ENCODE data around the gene RNF214. TPM values are rescaled to one million over a fixed set of nuclear protein-coding genes. Genes with fewer than 3 reads are reported as not detected.
A peak's percentile ranks its signal among the peaks of the same experiment; 100 is the strongest.

The RNF214 gene
- total and polyA plus RNA-seq, 2 donors (not counting 1 experiment from before 2014, with no cell fraction given), result 12.1 to 13.4 TPM

GRCh38 chr11:117218133-117218915, 14.1 kb upstream of the RNF214 start:
- TF ChIP-seq EZH2 (IDR thresholded peaks at IDR 0.05; ENCODE audit: low read length, missing control alignments), result no peak
- TF ChIP-seq CTCF (conservative IDR thresholded peaks at IDR 0.05 in 1 of 2, IDR thresholded peaks at IDR 0.05 in 1 of 2; ENCODE audit: low read depth in 1 of 2, low read length in 2 of 2), result no peak
- Histone ChIP-seq H3K27me3 (ENCODE audit: control insufficient read depth, insufficient read depth, low read length) (no peaks in the 10 kb centered on the region), H3K36me3 (ENCODE audit: control insufficient read depth, insufficient read depth, low read length) (peaks cover 3% of the 10 kb centered on the region), H3K79me2 (ENCODE audit: control insufficient read depth, insufficient read depth, low read length) (no peaks in the 10 kb centered on the region), H3K9ac (ENCODE audit: insufficient read depth, low read length) (no peak overlapping the region), H2AFZ (ENCODE audit: low read length) (no peak overlapping the region), H3K4me3 (replicated peaks in 1 of 4; ENCODE audit: control extremely low read depth in 1 of 4, insufficient read depth in 1 of 4, low read depth in 3 of 4, low read length in 4 of 4) (no peak overlapping the region), H3K4me1 (ENCODE audit: control insufficient read depth, extremely low read depth, insufficient read depth, low read length) (peaks cover 39% of the 10 kb centered on the region), H3K4me2 (ENCODE audit: extremely low read depth, insufficient read depth, low read length) (peak overlapping the region; percentile 11), H4K20me1 (ENCODE audit: control insufficient read depth, extremely low read depth, insufficient read depth, low read length) (no peaks in the 10 kb centered on the region), H3K9me3 (ENCODE audit: control insufficient read depth, insufficient read depth, low read depth, low read length) (no peaks in the 10 kb centered on the region), H3K27ac (ENCODE audit: insufficient read depth, low read length) (peak overlapping the region; percentile 85)
- DNase-seq (ENCODE audit: low read depth in 2 of 2), result peak; percentile 66 to 78

GRCh38 chr11:117219001-117219400, 13.5 kb upstream of the RNF214 start:
- H3K4me2 ChIP-seq (ENCODE audit: extremely low read depth, insufficient read depth, low read length), result no peak overlapping the region

GRCh38 chr11:117219455-117219854, 13.0 kb upstream of the RNF214 start:
- Histone ChIP-seq H3K27ac (ENCODE audit: insufficient read depth, low read length) (no peak overlapping the region), H3K36me3 (ENCODE audit: control insufficient read depth, insufficient read depth, low read length) (peaks cover 3% of the 10 kb centered on the region), H4K20me1 (ENCODE audit: control insufficient read depth, extremely low read depth, insufficient read depth, low read length) (no peaks in the 10 kb centered on the region), H3K4me1 (ENCODE audit: control insufficient read depth, extremely low read depth, insufficient read depth, low read length) (peaks cover 39% of the 10 kb centered on the region), H3K4me2 (ENCODE audit: extremely low read depth, insufficient read depth, low read length) (no peak overlapping the region), H3K9ac (ENCODE audit: insufficient read depth, low read length) (no peak overlapping the region), H3K79me2 (ENCODE audit: control insufficient read depth, insufficient read depth, low read length) (no peaks in the 10 kb centered on the region), H3K27me3 (ENCODE audit: control insufficient read depth, insufficient read depth, low read length) (no peaks in the 10 kb centered on the region), H3K4me3 (replicated peaks in 1 of 4; ENCODE audit: control extremely low read depth in 1 of 4, insufficient read depth in 1 of 4, low read depth in 3 of 4, low read length in 4 of 4) (no peak overlapping the region), H2AFZ (ENCODE audit: low read length) (no peak overlapping the region), H3K9me3 (ENCODE audit: control insufficient read depth, insufficient read depth, low read depth, low read length) (no peaks in the 10 kb centered on the region)
- no peak for DNase-seq (ENCODE audit: low read depth in 2 of 2)
- no peak for TF ChIP-seq EZH2 (IDR thresholded peaks at IDR 0.05; ENCODE audit: low read length, missing control alignments)
- no peak for TF ChIP-seq CTCF (conservative IDR thresholded peaks at IDR 0.05 in 1 of 2, IDR thresholded peaks at IDR 0.05 in 1 of 2; ENCODE audit: low read depth in 1 of 2, low read length in 2 of 2)

More at GRCh38 chr11:117219001-117219400, 13.5 kb upstream of the RNF214 start:
- DNase-seq (ENCODE audit: low read depth in 2 of 2), result no peak
- no peaks in the 10 kb centered on the region for H3K79me2 ChIP-seq (ENCODE audit: control insufficient read depth, insufficient read depth, low read length)
- H3K9me3 ChIP-seq (ENCODE audit: control insufficient read depth, insufficient read depth, low read depth, low read length), result no peaks in the 10 kb centered on the region
- peak overlapping the region; percentile 85 for H3K27ac ChIP-seq (ENCODE audit: insufficient read depth, low read length)
- peaks cover 3% of the 10 kb centered on the region for H3K36me3 ChIP-seq (ENCODE audit: control insufficient read depth, insufficient read depth, low read length)
- H2AFZ ChIP-seq (ENCODE audit: low read length), result no peak overlapping the region
- peaks cover 39% of the 10 kb centered on the region for H3K4me1 ChIP-seq (ENCODE audit: control insufficient read depth, extremely low read depth, insufficient read depth, low read length)
- TF ChIP-seq CTCF (conservative IDR thresholded peaks at IDR 0.05 in 1 of 2, IDR thresholded peaks at IDR 0.05 in 1 of 2; ENCODE audit: low read depth in 1 of 2, low read length in 2 of 2) (no peak), EZH2 (IDR thresholded peaks at IDR 0.05; ENCODE audit: low read length, missing control alignments) (no peak)
- H3K27me3 ChIP-seq (ENCODE audit: control insufficient read depth, insufficient read depth, low read length), result no peaks in the 10 kb centered on the region
- H4K20me1 ChIP-seq (ENCODE audit: control insufficient read depth, extremely low read depth, insufficient read depth, low read length), result no peaks in the 10 kb centered on the region
- H3K4me3 ChIP-seq (replicated peaks in 1 of 4; ENCODE audit: control extremely low read depth in 1 of 4, insufficient read depth in 1 of 4, low read depth in 3 of 4, low read length in 4 of 4), result no peak overlapping the region
- H3K9ac ChIP-seq (ENCODE audit: insufficient read depth, low read length), result no peak overlapping the region
